ENCODE measurements around the gene CNN2. TPM values are rescaled to one million over a fixed set of nuclear protein-coding genes. Genes with fewer than 3 reads are reported as not detected.

CNN2 gene
- total RNA-seq, 1 donor from 2014 or later, result 117 TPM

DNA sequence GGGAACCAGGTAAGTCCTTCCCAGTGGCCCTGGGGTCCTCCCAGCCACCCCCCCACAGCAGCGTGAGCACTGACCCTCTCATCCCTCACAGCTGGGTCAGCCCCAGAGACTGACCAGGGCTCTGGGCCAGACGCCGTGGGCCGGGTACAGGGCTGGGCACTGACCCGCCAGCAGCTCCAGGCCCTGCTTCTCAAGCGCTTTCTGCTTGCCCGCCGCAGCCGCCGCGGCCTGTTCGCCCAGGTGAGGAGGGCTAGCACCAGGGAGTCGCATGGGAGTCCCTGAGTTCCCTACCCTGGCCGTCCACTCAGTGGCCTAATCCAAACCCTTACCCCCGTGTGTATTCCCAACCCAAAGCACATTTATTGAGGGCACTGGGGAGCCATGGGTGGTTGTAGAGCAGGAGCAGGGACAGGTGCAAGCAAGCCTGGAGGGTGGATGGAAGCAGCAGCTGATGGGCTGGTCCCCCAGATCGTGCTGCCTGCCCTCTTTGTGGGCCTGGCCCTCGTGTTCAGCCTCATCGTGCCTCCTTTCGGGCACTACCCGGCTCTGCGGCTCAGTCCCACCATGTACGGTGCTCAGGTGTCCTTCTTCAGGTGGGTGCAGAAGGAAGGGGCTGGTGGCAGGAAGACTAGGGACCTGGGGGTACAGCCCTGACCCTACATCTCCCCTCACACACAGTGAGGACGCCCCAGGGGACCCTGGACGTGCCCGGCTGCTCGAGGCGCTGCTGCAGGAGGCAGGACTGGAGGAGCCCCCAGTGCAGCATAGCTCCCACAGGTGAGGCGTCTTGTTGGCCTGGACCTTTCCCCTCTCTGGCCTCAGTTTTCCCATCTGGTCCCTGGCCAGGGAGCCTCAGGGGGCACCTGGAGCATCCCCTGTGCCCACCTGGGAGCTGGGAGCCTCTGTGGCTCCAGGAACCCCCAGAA, 28.0 kb downstream of the CNN2 start:
- no peak for DNase-seq
- Mint-ChIP-seq H3K27me3 (ENCODE audit: unreplicated experiment) (peaks cover 5% of the 10 kb centered on the region), H3K4me1 (ENCODE audit: low read depth, unreplicated experiment) (no peaks in the 10 kb centered on the region), H3K27ac (ENCODE audit: unreplicated experiment) (no peak overlapping the region), H3K9me3 (ENCODE audit: unreplicated experiment) (peaks cover 19% of the 10 kb centered on the region), H3K4me3 (ENCODE audit: unreplicated experiment) (no peak overlapping the region), H3K36me3 (ENCODE audit: unreplicated experiment) (peaks cover 25% of the 10 kb centered on the region)
- TF ChIP-seq, protein P1, sequence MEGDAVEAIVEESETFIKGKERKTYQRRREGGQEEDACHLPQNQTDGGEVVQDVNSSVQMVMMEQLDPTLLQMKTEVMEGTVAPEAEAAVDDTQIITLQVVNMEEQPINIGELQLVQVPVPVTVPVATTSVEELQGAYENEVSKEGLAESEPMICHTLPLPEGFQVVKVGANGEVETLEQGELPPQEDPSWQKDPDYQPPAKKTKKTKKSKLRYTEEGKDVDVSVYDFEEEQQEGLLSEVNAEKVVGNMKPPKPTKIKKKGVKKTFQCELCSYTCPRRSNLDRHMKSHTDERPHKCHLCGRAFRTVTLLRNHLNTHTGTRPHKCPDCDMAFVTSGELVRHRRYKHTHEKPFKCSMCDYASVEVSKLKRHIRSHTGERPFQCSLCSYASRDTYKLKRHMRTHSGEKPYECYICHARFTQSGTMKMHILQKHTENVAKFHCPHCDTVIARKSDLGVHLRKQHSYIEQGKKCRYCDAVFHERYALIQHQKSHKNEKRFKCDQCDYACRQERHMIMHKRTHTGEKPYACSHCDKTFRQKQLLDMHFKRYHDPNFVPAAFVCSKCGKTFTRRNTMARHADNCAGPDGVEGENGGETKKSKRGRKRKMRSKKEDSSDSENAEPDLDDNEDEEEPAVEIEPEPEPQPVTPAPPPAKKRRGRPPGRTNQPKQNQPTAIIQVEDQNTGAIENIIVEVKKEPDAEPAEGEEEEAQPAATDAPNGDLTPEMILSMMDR (IDR thresholded peaks at IDR 0.05; ENCODE audit: partially characterized antibody, unreplicated experiment), result no peak

- Mint-ChIP-seq H3K9me3 (ENCODE audit: unreplicated experiment) (peaks cover 19% of the 10 kb centered on the region), H3K27ac (ENCODE audit: unreplicated experiment) (no peak overlapping the region), H3K4me1 (ENCODE audit: low read depth, unreplicated experiment) (no peaks in the 10 kb centered on the region), H3K27me3 (ENCODE audit: unreplicated experiment) (peaks cover 5% of the 10 kb centered on the region), H3K4me3 (ENCODE audit: unreplicated experiment) (no peak overlapping the region), H3K36me3 (ENCODE audit: unreplicated experiment) (peaks cover 25% of the 10 kb centered on the region)
- TF ChIP-seq, protein P1 (IDR thresholded peaks at IDR 0.05; ENCODE audit: partially characterized antibody, unreplicated experiment), result no peak
- no peak for DNase-seq
Observed at GRCh38 chr19:1055028-1055425, 28.6 kb downstream of the CNN2 start.

DNA sequence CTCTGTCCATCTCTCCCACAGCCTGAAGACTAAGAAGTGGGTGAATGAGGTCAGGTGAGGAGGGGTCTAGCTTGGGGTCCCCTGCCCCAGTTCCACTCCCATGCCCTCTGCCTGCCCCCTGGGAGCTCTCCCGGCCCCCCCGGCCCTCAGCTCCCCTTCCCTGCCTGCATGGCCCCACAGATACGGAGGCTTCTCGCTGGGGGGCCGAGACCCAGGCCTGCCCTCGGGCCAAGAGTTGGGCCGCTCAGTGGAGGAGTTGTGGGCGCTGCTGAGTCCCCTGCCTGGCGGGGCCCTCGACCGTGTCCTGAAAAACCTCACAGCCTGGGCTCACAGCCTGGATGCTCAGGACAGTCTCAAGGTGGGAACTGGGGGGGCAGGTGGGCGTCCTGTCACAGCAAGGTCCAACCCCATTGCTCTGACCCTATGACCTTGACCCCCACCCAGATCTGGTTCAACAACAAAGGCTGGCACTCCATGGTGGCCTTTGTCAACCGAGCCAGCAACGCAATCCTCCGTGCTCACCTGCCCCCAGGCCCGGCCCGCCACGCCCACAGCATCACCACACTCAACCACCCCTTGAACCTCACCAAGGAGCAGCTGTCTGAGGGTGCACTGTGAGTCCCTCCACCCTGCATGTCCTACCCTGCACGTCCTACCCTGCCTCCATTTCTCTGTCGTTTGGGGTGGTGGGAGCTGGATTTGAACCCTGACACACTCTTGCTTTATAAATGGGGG, 29.6 kb downstream of the CNN2 start:
- H3K4me3 Mint-ChIP-seq (ENCODE audit: unreplicated experiment), result no peak overlapping the region
- peaks cover 25% of the 10 kb centered on the region for H3K36me3 Mint-ChIP-seq (ENCODE audit: unreplicated experiment)
- H3K4me1 Mint-ChIP-seq (ENCODE audit: low read depth, unreplicated experiment), result no peaks in the 10 kb centered on the region
- peaks cover 19% of the 10 kb centered on the region for H3K9me3 Mint-ChIP-seq (ENCODE audit: unreplicated experiment)
- H3K27ac Mint-ChIP-seq (ENCODE audit: unreplicated experiment), result no peak overlapping the region
- TF ChIP-seq, protein P1 (IDR thresholded peaks at IDR 0.05; ENCODE audit: partially characterized antibody, unreplicated experiment), result no peak
- peaks cover 5% of the 10 kb centered on the region for H3K27me3 Mint-ChIP-seq (ENCODE audit: unreplicated experiment)
- DNase-seq, result no peak

- DNase-seq, result no peak
- TF ChIP-seq, protein P1 (IDR thresholded peaks at IDR 0.05; ENCODE audit: partially characterized antibody, unreplicated experiment), result no peak
- Mint-ChIP-seq H3K36me3 (ENCODE audit: unreplicated experiment) (peaks cover 25% of the 10 kb centered on the region), H3K4me3 (ENCODE audit: unreplicated experiment) (no peak overlapping the region), H3K9me3 (ENCODE audit: unreplicated experiment) (peaks cover 16% of the 10 kb centered on the region), H3K27me3 (ENCODE audit: unreplicated experiment) (peaks cover 3% of the 10 kb centered on the region), H3K27ac (ENCODE audit: unreplicated experiment) (no peak overlapping the region), H3K4me1 (ENCODE audit: low read depth, unreplicated experiment) (no peaks in the 10 kb centered on the region)
Observed at GRCh38 chr19:1057176-1057855, 30.9 kb downstream of the CNN2 start.
